ENCODE data around the gene LRCOL1. TPM values are rescaled to one million over a fixed set of nuclear protein-coding genes. Genes with fewer than 3 reads are reported as not detected.

Gene LRCOL1
- total and polyA plus RNA-seq, 3 experiments from 2014 or later = not detected

GRCh38 chr12:132639956-132640520 is 29.7 kb upstream of the LRCOL1 start:
- Mint-ChIP-seq H3K4me1 (peaks cover 0 to 4% (median 0%) of the 10 kb centered on the region in 3 donors), H3K36me3 (peaks cover 0 to 83% (median 20%) of the 10 kb centered on the region in 3 donors)

GRCh38 chr12:132638541-132639408 is 28.4 kb upstream of the LRCOL1 start:
- CTCF ChIA-PET = no interaction called here
- H3K9me3 Mint-ChIP-seq = no peaks in the 10 kb centered on the region
- Histone ChIP-seq H3K27ac (ENCODE audit: low read depth, low read length) (no peak overlapping the region), H3K36me3 (ENCODE audit: insufficient read depth, low read length) (peaks cover 16% of the 10 kb centered on the region), H3K27me3 (ENCODE audit: insufficient read depth, low read length, poor library complexity, severe bottlenecking) (no peaks in the 10 kb centered on the region), H3K9me3 (ENCODE audit: low read length) (no peaks in the 10 kb centered on the region), H3K4me3 (ENCODE audit: low read length) (no peak overlapping the region), H3K4me1 (ENCODE audit: insufficient read depth, low read length) (no peaks in the 10 kb centered on the region)
- no peak overlapping the region for H3K27ac Mint-ChIP-seq
- POLR2A ChIA-PET = no interaction called here
- H3K36me3 Mint-ChIP-seq = peaks cover 0 to 90% (median 26%) of the 10 kb centered on the region in 3 donors
- peaks cover 0 to 4% (median 0%) of the 10 kb centered on the region in 3 donors for H3K4me1 Mint-ChIP-seq
- H3K27me3 Mint-ChIP-seq = no peaks in the 10 kb centered on the region
- DNase-seq = peak in 1 of 5 donors; percentile 35
- no peak overlapping the region for H3K4me3 Mint-ChIP-seq

More at GRCh38 chr12:132639956-132640520, 29.7 kb upstream of the LRCOL1 start:
- Mint-ChIP-seq H3K27me3 (no peaks in the 10 kb centered on the region), H3K9me3 (no peaks in the 10 kb centered on the region), H3K27ac (peak overlapping the region in 1 of 8 donors; percentile 1), H3K4me3 (no peak overlapping the region)
- Histone ChIP-seq H3K27me3 (ENCODE audit: insufficient read depth, low read length, poor library complexity, severe bottlenecking) (no peaks in the 10 kb centered on the region), H3K4me1 (ENCODE audit: insufficient read depth, low read length) (no peaks in the 10 kb centered on the region), H3K36me3 (ENCODE audit: insufficient read depth, low read length) (peaks cover 16% of the 10 kb centered on the region), H3K4me3 (ENCODE audit: low read length) (no peak overlapping the region), H3K27ac (ENCODE audit: low read depth, low read length) (no peak overlapping the region), H3K9me3 (ENCODE audit: low read length) (no peaks in the 10 kb centered on the region)
- ChIA-PET CTCF (no interaction called here), POLR2A (no interaction called here)
- peak in 1 of 5 donors; percentile 42 for DNase-seq

GRCh38 chr12:132637811-132638210 is 27.4 kb upstream of the LRCOL1 start:
- Histone ChIP-seq H3K36me3 (ENCODE audit: insufficient read depth, low read length) (peaks cover 16% of the 10 kb centered on the region), H3K9me3 (ENCODE audit: low read length) (no peaks in the 10 kb centered on the region), H3K4me1 (ENCODE audit: insufficient read depth, low read length) (no peaks in the 10 kb centered on the region), H3K4me3 (ENCODE audit: low read length) (no peak overlapping the region), H3K27me3 (ENCODE audit: insufficient read depth, low read length, poor library complexity, severe bottlenecking) (no peaks in the 10 kb centered on the region), H3K27ac (ENCODE audit: low read depth, low read length) (no peak overlapping the region)
- ChIA-PET POLR2A (no interaction called here), CTCF (no interaction called here)
- peak overlapping the region in 1 of 8 donors; percentile 92 for H3K27ac Mint-ChIP-seq
- H3K36me3 Mint-ChIP-seq = peaks cover 0 to 89% (median 27%) of the 10 kb centered on the region in 3 donors
- H3K27me3 Mint-ChIP-seq = no peaks in the 10 kb centered on the region
- H3K9me3 Mint-ChIP-seq = no peaks in the 10 kb centered on the region
- no peak for DNase-seq
- H3K4me1 Mint-ChIP-seq = peaks cover 0 to 4% (median 0%) of the 10 kb centered on the region in 3 donors
- H3K4me3 Mint-ChIP-seq = no peak overlapping the region

GRCh38 chr12:132635076-132635955 is 24.9 kb upstream of the LRCOL1 start:
- POLR2A ChIA-PET = no interaction called here
- H3K36me3 Mint-ChIP-seq = peaks cover 5 to 87% (median 30%) of the 10 kb centered on the region in 3 donors
- peaks cover 23% of the 10 kb centered on the region for H3K36me3 ChIP-seq (ENCODE audit: insufficient read depth, low read length)

GRCh38 chr12:132634411-132634990 is 24.1 kb upstream of the LRCOL1 start:
- H3K27ac ChIP-seq (ENCODE audit: low read depth, low read length) = no peak overlapping the region
- CTCF ChIA-PET = no interaction called here
- POLR2A ChIA-PET = no interaction called here
- Mint-ChIP-seq H3K4me1 (peaks cover 0 to 2% (median 0%) of the 10 kb centered on the region in 3 donors), H3K4me3 (no peak overlapping the region), H3K9me3 (no peaks in the 10 kb centered on the region), H3K36me3 (peaks cover 5 to 90% (median 34%) of the 10 kb centered on the region in 3 donors), H3K27me3 (no peaks in the 10 kb centered on the region), H3K27ac (peak overlapping the region in 1 of 8 donors; percentile 52)
- H3K27me3 ChIP-seq (ENCODE audit: insufficient read depth, low read length, poor library complexity, severe bottlenecking) = no peaks in the 10 kb centered on the region
- no peaks in the 10 kb centered on the region for H3K4me1 ChIP-seq (ENCODE audit: insufficient read depth, low read length)
- no peak overlapping the region for H3K4me3 ChIP-seq (ENCODE audit: low read length)
- no peak for DNase-seq
- no peaks in the 10 kb centered on the region for H3K9me3 ChIP-seq (ENCODE audit: low read length)
- peaks cover 23% of the 10 kb centered on the region for H3K36me3 ChIP-seq (ENCODE audit: insufficient read depth, low read length)

More at GRCh38 chr12:132635076-132635955, 24.9 kb upstream of the LRCOL1 start:
- CTCF ChIA-PET = no interaction called here
- Histone ChIP-seq H3K9me3 (ENCODE audit: low read length) (no peaks in the 10 kb centered on the region), H3K4me1 (ENCODE audit: insufficient read depth, low read length) (no peaks in the 10 kb centered on the region), H3K27ac (ENCODE audit: low read depth, low read length) (no peak overlapping the region), H3K4me3 (ENCODE audit: low read length) (no peak overlapping the region), H3K27me3 (ENCODE audit: insufficient read depth, low read length, poor library complexity, severe bottlenecking) (no peaks in the 10 kb centered on the region)
- H3K27me3 Mint-ChIP-seq = no peaks in the 10 kb centered on the region
- DNase-seq = peak in 1 of 5 donors; percentile 39
- H3K9me3 Mint-ChIP-seq = no peaks in the 10 kb centered on the region
- peaks cover 0 to 2% (median 0%) of the 10 kb centered on the region in 3 donors for H3K4me1 Mint-ChIP-seq
- H3K4me3 Mint-ChIP-seq = no peak overlapping the region
- peak overlapping the region in 2 of 8 donors; percentile 52 to 72 for H3K27ac Mint-ChIP-seq

- H3K4me1 Mint-ChIP-seq = peaks cover 0 to 2% (median 0%) of the 10 kb centered on the region in 3 donors
- no peaks in the 10 kb centered on the region for H3K27me3 ChIP-seq (ENCODE audit: insufficient read depth, low read length, poor library complexity, severe bottlenecking)
- ChIA-PET CTCF (no interaction called here), POLR2A (no interaction called here)
- H3K27me3 Mint-ChIP-seq = no peaks in the 10 kb centered on the region
- peaks cover 5 to 89% (median 36%) of the 10 kb centered on the region in 3 donors for H3K36me3 Mint-ChIP-seq
- no peak for DNase-seq
- H3K36me3 ChIP-seq (ENCODE audit: insufficient read depth, low read length) = peaks cover 23% of the 10 kb centered on the region
- H3K27ac Mint-ChIP-seq = no peak overlapping the region
- H3K4me3 ChIP-seq (ENCODE audit: low read length) = no peak overlapping the region
- H3K4me3 Mint-ChIP-seq = no peak overlapping the region
- no peaks in the 10 kb centered on the region for H3K9me3 Mint-ChIP-seq
- no peaks in the 10 kb centered on the region for H3K9me3 ChIP-seq (ENCODE audit: low read length)
- H3K27ac ChIP-seq (ENCODE audit: low read depth, low read length) = no peak overlapping the region
- H3K4me1 ChIP-seq (ENCODE audit: insufficient read depth, low read length) = no peaks in the 10 kb centered on the region
Observed at GRCh38 chr12:132633901-132634300, 23.5 kb upstream of the LRCOL1 start.

GRCh38 chr12:132633398-132633797 is 23.0 kb upstream of the LRCOL1 start:
- Histone ChIP-seq H3K4me1 (ENCODE audit: insufficient read depth, low read length) (no peaks in the 10 kb centered on the region), H3K9me3 (ENCODE audit: low read length) (no peaks in the 10 kb centered on the region), H3K36me3 (ENCODE audit: insufficient read depth, low read length) (peaks cover 23% of the 10 kb centered on the region), H3K27ac (ENCODE audit: low read depth, low read length) (no peak overlapping the region), H3K4me3 (ENCODE audit: low read length) (no peak overlapping the region), H3K27me3 (ENCODE audit: insufficient read depth, low read length, poor library complexity, severe bottlenecking) (no peaks in the 10 kb centered on the region)
- no peak overlapping the region for H3K27ac Mint-ChIP-seq
- peaks cover 5 to 85% (median 36%) of the 10 kb centered on the region in 3 donors for H3K36me3 Mint-ChIP-seq
- H3K4me3 Mint-ChIP-seq = no peak overlapping the region
- no peak for DNase-seq
- H3K9me3 Mint-ChIP-seq = no peaks in the 10 kb centered on the region
- ChIA-PET CTCF (no interaction called here), POLR2A (no interaction called here)
- H3K27me3 Mint-ChIP-seq = no peaks in the 10 kb centered on the region
- no peaks in the 10 kb centered on the region for H3K4me1 Mint-ChIP-seq
